GM12873 (cell line): ENCODE data around the gene WDR19.

Source experiments
- CTCF ChIP-seq: IDR thresholded peaks from 2 replicates; pipeline ENCODE4 v1.5.1; 2012; ENCODE audit warnings: low read depth, mild to moderate bottlenecking, moderate library complexity, low read length, control low read depth; ENCODE audit not compliant: insufficient read depth; ENCODE audit errors: missing control alignments

WDR19 gene

DNA sequence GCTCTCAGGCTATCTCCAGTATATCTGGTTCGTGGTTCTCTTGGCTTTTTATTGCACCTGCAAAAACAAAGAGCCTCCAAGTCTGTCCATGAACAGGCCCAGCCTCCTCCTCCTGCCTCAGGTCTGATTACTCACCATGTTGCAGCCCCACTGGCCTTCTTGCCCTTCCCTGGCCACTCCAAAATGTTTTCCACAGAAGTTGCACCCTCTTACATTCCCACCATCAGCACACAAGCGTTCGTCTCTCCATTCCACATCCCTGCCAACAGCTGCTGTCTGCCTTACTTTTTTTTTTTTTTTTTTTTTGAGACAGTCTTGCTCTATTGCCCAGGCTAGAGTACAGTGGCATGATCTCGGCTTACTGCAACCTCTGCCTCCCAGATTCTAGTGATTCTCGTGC lies 97.1 kb downstream of the WDR19 start:
- TF ChIP-seq CTCF = no peak

GRCh38 chr4:39280770-39281169 lies 98.4 kb downstream of the WDR19 start:
- TF ChIP-seq CTCF = no peak

DNA sequence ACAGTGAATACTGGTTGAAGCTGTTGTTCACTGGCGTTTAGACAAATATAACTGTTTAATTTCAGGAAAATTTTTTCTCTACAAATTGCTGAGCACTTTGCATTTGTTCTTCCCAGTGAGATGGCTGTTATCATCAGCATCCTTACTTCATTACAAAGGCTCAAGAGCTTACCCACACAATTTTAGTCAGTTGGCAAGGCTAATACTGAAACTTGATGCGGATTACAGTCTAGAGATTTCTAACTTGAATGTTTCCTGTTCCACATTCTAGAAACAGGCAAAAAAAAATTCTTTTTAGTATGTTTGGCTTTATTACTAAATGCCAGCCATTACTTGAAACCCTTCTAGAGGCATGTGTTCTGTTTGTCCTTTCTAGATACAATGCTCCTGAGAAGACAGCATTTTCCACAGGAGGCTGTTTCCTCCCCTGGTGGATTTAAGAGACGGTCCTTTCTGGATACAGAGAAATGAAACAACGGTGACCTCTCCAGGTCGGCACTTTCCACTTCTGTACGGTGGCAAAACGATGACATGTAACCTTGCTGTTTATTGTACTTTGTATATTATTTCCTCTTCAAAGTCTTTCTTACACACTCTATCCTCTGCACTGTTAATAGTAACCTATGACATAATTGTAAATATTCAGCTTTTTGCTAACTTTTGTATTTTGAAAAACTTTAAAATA lies 102.9 kb downstream of the WDR19 start:
- no peak for TF ChIP-seq CTCF

DNA sequence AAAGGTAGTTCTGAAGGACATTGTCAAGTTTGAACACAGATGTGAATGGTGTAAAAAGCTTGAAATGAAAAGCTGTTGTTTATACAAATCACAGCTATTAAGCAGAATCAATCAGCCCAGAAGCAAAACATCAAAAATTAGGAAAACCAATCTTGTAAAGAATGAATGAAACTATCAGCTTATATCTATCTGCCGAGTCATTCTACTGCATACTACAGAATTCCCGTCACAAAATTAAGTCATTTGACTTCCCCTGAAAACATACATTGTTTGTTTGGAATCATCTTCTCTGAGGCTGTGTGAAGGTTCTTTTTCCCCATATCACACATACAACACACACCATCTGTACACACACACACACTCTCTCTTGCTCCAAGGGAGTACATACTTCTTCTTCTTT lies 103.5 kb downstream of the WDR19 start:
- TF ChIP-seq CTCF = no peak

DNA sequence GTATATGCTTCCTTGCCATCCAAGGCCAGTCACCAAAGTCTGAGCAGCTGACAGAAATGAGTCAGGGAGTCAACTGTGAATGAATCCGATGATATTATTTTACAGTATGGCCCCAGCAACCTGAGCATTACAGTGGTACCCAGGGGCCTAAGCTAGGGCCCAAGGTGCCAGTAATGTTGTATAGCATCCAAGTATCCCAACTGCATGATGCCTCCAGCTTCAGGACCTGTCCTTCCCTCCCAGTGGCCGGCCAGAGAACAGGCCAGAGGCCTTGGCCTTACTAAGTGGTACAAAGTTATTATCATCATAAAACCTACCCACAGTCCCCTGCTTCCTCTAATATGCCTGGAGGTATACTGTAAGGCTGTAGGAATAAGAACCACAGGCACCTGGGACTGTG lies 103.9 kb downstream of the WDR19 start:
- TF ChIP-seq CTCF = no peak

DNA sequence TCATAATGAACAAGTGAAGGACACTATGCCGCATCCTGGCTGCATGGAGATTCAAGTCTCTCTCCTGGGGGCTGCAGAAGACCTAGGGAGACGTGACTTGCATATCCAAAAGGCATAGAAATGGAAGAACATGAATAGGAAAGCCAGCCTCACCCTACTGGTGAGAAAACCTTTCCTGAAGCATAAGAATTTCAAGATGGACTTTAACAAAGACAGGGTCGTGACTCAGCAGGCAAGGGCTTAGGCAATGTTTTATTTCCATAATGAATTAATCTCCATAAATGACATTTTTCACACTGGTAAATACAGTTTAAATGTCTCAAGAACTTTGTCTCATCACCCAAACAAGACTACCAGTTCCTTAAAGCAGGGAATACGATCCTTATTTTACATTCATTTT lies 104.9 kb downstream of the WDR19 start:
- no peak for TF ChIP-seq CTCF

GRCh38 chr4:39291686-39292085 lies 109.4 kb downstream of the WDR19 start:
- TF ChIP-seq CTCF = no peak
